Caco-2 (cell line): ENCODE measurements around the gene PBOV1. TPM values are rescaled to one million over a fixed set of nuclear protein-coding genes. Genes with fewer than 3 reads are reported as not detected.

ENCODE experiments used
- BruUV-seq: library from RNA; stranded (reverse); fragments of 400-500 nt; replicated peaks from 2 replicates; lab custom pipeline; 2021; lab: Mats Ljungman, UMichigan
- CTCF ChIA-PET: fragments of 300-600 bp; sonication (Branson Sonifier 250); formaldehyde crosslinking; loops from one replicate; lab custom pipeline; 2022; ENCODE audit warnings: antibody characterized with exemption; lab: Charles Lee
- POLR2A ChIA-PET: fragments of 300-600 bp; sonication (Branson Sonifier 250); formaldehyde crosslinking; loops from one replicate; lab custom pipeline; 2022; ENCODE audit warnings: antibody characterized with exemption; lab: Charles Lee
- DNase-seq, 2 experiments: peaks; one replicate each; pipeline versions ENCODE4 v3.0.0 to v3.0.0-alpha.2; 2020 to 2022
- H3K27me3 ChIP-seq: replicated peaks from 2 replicates; pipeline ENCODE4 v1.6.0; 2011; ENCODE audit warnings: low read length; ENCODE audit not compliant: control insufficient read depth, insufficient read depth
- H3K36me3 ChIP-seq: 2 replicates; pipeline ENCODE4 v1.5.1; 2011; ENCODE audit warnings: low read length; ENCODE audit not compliant: control insufficient read depth, insufficient read depth
- H3K4me1 ChIP-seq: fragments of 250-450 bp; sonication (Bioruptor Pico); 2 replicates; pipeline ENCODE4 v1.5.1; 2020; ENCODE audit warnings: mild to moderate bottlenecking
- H3K4me3 ChIP-seq: 2 replicates; pipeline ENCODE4 v1.5.1; 2011; ENCODE audit warnings: low read depth, mild to moderate bottlenecking, control low read depth, low read length
- H3K9me3 ChIP-seq: fragments of 250-450 bp; sonication (Bioruptor Pico); 2 replicates; pipeline ENCODE4 v1.5.1; 2020; ENCODE audit warnings: mild to moderate bottlenecking, moderate library complexity
- H3K27ac Mint-ChIP-seq: one replicate; pipeline ENCODE4 v1.8.0; 2022; ENCODE audit warnings: mixed read lengths; ENCODE audit not compliant: unreplicated experiment
- H3K27me3 Mint-ChIP-seq: one replicate; pipeline ENCODE4 v1.8.0; 2022; ENCODE audit warnings: mixed read lengths; ENCODE audit not compliant: insufficient read depth, unreplicated experiment
- H3K36me3 Mint-ChIP-seq: one replicate; pipeline ENCODE4 v1.8.0; 2022; ENCODE audit warnings: mild to moderate bottlenecking, mixed read lengths; ENCODE audit not compliant: insufficient read depth, unreplicated experiment
- H3K4me1 Mint-ChIP-seq: one replicate; pipeline ENCODE4 v1.8.0; 2022; ENCODE audit warnings: low read depth, mixed read lengths; ENCODE audit not compliant: unreplicated experiment
- H3K4me3 Mint-ChIP-seq: one replicate; pipeline ENCODE4 v1.8.0; 2022; ENCODE audit warnings: mild to moderate bottlenecking, moderate library complexity, mixed read lengths; ENCODE audit not compliant: unreplicated experiment
- H3K9me3 Mint-ChIP-seq: one replicate; pipeline ENCODE4 v1.8.0; 2022; ENCODE audit warnings: mixed read lengths; ENCODE audit not compliant: unreplicated experiment
- intact Hi-C: fragments of 100-400 bp; cut with micrococcal nuclease; formaldehyde crosslinking; loops from one replicate; pipeline ENCODE4 v1.10.0; 2022; ENCODE audit not compliant: unreplicated experiment
- total RNA-seq: library from RNA; stranded (reverse); gene quantifications from 2 replicates; pipeline ENCODE4 v1.2.3, GENCODE V29; 2022
- TF ChIP-seq, protein P1 (sequence below), 2 experiments: fragments of 200-600 bp in 1 of 2; IDR thresholded peaks; 1 replicate in 1 of 2; 2 replicates in 1 of 2; pipeline versions ENCODE4 v1.5.1 to v1.8.0; 2011 to 2022; ENCODE audit warnings: antibody characterized with exemption in 1 of 2, control low read depth in 1 of 2, inconsistent platforms in 1 of 2, low read depth in 1 of 2, low read length in 1 of 2, mild to moderate bottlenecking in 1 of 2, moderate library complexity in 1 of 2; ENCODE audit not compliant: insufficient read depth in 1 of 2, severe bottlenecking in 1 of 2, unreplicated experiment in 1 of 2

Gene PBOV1
- total RNA-seq, 1 experiment from 2014 or later: not detected

GRCh38 chr6:138230759-138231380, 12.6 kb upstream of the PBOV1 start:
- Mint-ChIP-seq H3K27me3 (no peaks in the 10 kb centered on the region), H3K36me3 (no peaks in the 10 kb centered on the region), H3K4me3 (peak overlapping the region; percentile 25), H3K27ac (peak overlapping the region; percentile 47), H3K9me3 (no peaks in the 10 kb centered on the region), H3K4me1 (peaks cover 34% of the 10 kb centered on the region)
- intact Hi-C loops: loop anchor here (2.0 to 5.0 kb wide), 3 partner anchors 48 to 114 kb away; no protein-coding TSS in a partner anchor
- no peak overlapping the region for H3K4me3 ChIP-seq
- ChIA-PET POLR2A (no interaction called here), CTCF (interaction anchor here (1.6 kb wide), 1 partner anchor 114 kb away, joined by 8 read pairs; no protein-coding TSS in a partner anchor)
- no TSS peak for BruUV-seq
- TF ChIP-seq, protein P1, sequence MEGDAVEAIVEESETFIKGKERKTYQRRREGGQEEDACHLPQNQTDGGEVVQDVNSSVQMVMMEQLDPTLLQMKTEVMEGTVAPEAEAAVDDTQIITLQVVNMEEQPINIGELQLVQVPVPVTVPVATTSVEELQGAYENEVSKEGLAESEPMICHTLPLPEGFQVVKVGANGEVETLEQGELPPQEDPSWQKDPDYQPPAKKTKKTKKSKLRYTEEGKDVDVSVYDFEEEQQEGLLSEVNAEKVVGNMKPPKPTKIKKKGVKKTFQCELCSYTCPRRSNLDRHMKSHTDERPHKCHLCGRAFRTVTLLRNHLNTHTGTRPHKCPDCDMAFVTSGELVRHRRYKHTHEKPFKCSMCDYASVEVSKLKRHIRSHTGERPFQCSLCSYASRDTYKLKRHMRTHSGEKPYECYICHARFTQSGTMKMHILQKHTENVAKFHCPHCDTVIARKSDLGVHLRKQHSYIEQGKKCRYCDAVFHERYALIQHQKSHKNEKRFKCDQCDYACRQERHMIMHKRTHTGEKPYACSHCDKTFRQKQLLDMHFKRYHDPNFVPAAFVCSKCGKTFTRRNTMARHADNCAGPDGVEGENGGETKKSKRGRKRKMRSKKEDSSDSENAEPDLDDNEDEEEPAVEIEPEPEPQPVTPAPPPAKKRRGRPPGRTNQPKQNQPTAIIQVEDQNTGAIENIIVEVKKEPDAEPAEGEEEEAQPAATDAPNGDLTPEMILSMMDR (IDR thresholded peaks at IDR 0.05; ENCODE audit: insufficient read depth in 1 of 2, low read depth in 1 of 2, low read length in 1 of 2, severe bottlenecking in 1 of 2, unreplicated experiment in 1 of 2): no peak
- DNase-seq: no peak
- no peaks in the 10 kb centered on the region for H3K9me3 ChIP-seq
- no peaks in the 10 kb centered on the region for H3K36me3 ChIP-seq
- peaks cover 27% of the 10 kb centered on the region for H3K4me1 ChIP-seq
- H3K27me3 ChIP-seq: no peaks in the 10 kb centered on the region

- Mint-ChIP-seq H3K27me3 (no peaks in the 10 kb centered on the region), H3K4me1 (peaks cover 34% of the 10 kb centered on the region), H3K9me3 (no peaks in the 10 kb centered on the region), H3K36me3 (no peaks in the 10 kb centered on the region), H3K27ac (peak overlapping the region; percentile 47), H3K4me3 (no peak overlapping the region)
- ChIA-PET POLR2A (no interaction called here), CTCF (no interaction called here)
- peaks cover 27% of the 10 kb centered on the region for H3K4me1 ChIP-seq
- H3K4me3 ChIP-seq: no peak overlapping the region
- no TSS peak for BruUV-seq
- no peaks in the 10 kb centered on the region for H3K9me3 ChIP-seq
- no peaks in the 10 kb centered on the region for H3K27me3 ChIP-seq
- no peak for DNase-seq
- H3K36me3 ChIP-seq: no peaks in the 10 kb centered on the region
- TF ChIP-seq, protein P1 (IDR thresholded peaks at IDR 0.05; ENCODE audit: insufficient read depth in 1 of 2, low read depth in 1 of 2, low read length in 1 of 2, severe bottlenecking in 1 of 2, unreplicated experiment in 1 of 2): no peak
- intact Hi-C loops: loop anchor here (2.0 to 5.0 kb wide), 3 partner anchors 49 to 113 kb away; no protein-coding TSS in a partner anchor
Observed at GRCh38 chr6:138230221-138230620, 11.9 kb upstream of the PBOV1 start.

DNA sequence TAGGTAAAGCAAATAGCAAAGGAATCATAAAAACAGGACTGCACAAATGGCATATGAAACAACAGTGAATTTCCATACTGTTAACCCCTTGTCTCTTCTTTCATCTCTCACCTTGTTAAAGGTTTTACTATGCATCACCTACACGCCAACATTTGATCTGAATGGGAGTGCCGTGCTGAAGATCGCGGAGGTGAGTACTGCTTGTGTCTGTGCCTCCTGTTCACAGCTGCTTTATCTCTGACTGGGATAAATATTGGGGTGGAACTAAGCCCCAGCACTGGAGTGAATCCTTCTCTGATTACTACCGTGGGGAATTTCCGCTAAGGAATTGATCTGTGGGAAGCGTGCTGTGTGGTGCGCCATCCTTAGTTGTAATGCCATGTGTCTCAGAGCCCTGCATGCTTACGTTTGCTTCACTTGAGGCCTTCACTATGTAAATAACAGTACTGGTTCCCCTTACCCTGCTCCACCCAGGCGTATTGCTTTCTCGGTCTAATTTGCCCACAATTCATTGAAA, 11.4 kb upstream of the PBOV1 start:
- POLR2A ChIA-PET: no interaction called here
- no peaks in the 10 kb centered on the region for H3K9me3 Mint-ChIP-seq

More for the DNA sequence above, 11.4 kb upstream of the PBOV1 start:
- H3K4me3 Mint-ChIP-seq: no peak overlapping the region
- CTCF ChIA-PET: no interaction called here
- peaks cover 34% of the 10 kb centered on the region for H3K4me1 Mint-ChIP-seq
- no peak overlapping the region for H3K27ac Mint-ChIP-seq
- TF ChIP-seq, protein P1 (IDR thresholded peaks at IDR 0.05; ENCODE audit: insufficient read depth in 1 of 2, low read depth in 1 of 2, low read length in 1 of 2, severe bottlenecking in 1 of 2, unreplicated experiment in 1 of 2): no peak
- H3K27me3 Mint-ChIP-seq: no peaks in the 10 kb centered on the region
- no peak overlapping the region for H3K4me3 ChIP-seq
- intact Hi-C loops: loop anchor here (2.0 to 5.0 kb wide), 3 partner anchors 49 to 112 kb away; no protein-coding TSS in a partner anchor
- H3K36me3 Mint-ChIP-seq: no peaks in the 10 kb centered on the region
- no peak for DNase-seq
- no peaks in the 10 kb centered on the region for H3K27me3 ChIP-seq
- H3K36me3 ChIP-seq: no peaks in the 10 kb centered on the region
- no peaks in the 10 kb centered on the region for H3K9me3 ChIP-seq
- peaks cover 27% of the 10 kb centered on the region for H3K4me1 ChIP-seq
- no TSS peak for BruUV-seq
